ENCODE measurements around the gene IGFN1.

Gene IGFN1

DNA sequence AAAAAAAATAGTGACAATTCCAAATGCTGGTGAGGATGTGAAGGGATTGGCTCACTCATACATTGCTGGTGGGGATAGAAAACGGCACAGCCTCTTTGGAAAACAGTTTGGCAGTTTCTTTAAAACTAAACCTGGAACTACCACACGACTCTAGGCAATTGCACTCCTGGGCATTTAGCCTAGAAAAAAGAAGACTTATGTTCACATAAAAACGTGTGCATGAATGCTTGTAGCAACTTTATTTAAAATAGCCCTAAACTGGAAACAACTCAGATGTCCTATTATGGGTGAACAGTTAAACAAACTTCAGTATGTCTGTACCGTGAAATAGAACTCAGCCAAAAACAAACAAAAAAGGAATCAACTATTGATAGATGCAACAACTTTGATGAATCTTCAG, 26.9 kb upstream of the IGFN1 start:
- no peak for FAIRE-seq

DNA sequence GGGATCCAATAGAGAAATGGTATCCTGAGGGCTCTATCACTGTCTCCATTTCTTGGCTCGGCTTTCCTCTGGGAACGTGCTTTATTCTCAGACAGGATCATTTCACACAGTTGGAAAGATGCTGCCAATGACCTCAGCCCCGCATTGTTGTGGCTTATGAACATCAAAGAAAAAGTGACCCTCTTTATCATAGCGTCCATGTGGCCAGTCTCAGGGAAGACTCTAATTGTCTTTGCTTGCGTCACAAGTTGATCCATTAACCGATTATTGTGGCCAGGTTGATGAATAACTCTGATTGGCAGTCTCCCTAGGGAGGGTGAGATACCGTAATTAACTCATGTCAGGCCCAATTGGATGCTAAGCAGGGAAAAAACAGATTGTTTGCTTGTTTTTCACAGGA, 26.0 kb upstream of the IGFN1 start:
- FAIRE-seq, result no peak

- no peak for FAIRE-seq
These were observed 23.3 kb upstream of the IGFN1 start for GRCh38 chr1:201167041-201167991.

DNA sequence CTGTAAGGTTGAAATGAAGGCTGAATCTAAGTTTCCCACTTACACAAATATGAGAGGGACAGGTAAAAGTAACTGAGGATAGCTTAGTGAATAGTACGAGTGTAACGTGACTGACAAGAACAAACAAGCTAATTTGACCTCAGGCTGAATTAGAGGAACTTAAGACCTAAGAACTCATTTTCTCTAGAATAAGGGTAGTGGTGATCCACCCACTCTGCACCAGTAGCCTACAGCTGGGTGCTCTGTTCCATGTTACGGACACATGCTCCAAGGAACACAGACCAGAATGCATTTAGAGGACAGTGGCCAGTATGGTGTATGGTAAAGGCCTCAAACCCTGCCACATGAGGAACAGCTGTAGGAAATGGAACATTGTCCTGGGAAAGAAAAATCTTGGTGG, 21.4 kb upstream of the IGFN1 start:
- no peak for FAIRE-seq

DNA sequence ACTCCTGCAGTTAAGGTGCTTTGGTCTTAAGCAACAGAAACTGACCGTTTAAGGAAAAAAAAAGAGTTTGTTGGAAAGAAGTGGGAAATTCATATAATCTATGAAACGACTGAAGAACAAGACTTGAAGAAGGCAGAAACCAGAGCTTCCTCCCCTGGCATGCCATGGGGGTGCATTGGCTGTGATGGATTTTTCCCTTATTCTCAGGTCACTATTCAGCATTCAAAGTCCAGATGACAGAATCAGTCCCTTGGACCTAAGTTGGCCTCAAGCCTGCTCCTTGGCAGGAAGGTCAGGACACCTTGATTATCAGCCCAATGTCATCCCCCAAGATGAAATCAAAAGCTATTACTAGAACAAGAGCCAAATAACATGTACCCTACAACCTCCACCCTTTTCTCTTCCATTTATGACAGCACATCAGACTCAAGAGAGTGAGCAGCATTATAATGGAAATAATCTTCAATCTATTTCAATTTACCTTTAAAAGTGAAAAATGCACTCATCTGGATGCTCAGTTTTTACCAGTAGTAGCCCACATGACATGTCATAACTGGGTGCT, 20.6 kb upstream of the IGFN1 start:
- FAIRE-seq, result no peak

DNA sequence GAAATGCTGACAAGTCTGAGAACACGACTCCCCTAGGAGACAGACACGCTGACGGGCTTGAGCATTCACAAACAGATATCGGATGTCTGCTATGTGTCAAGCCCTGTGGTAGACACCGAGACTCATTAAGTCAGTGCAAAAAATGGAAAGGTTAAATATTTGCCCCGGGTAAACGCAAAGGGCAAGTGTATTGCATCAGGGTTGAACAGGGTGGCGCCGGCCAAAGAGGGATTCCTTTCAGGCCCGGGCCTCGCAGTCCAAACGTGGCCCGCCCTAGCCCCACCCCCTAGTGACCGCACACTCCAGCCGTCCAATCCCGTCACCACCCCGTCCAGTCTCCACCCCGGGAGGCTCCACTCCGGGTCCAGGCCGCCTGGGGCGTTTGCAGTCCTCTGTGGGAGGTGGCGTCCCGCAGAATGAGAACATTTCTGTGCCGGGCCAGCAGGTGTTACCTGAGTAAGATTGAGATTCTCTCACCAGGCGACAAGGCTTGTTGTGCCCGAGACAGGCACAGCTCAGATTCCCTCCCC, 20.0 kb upstream of the IGFN1 start:
- FAIRE-seq, result no peak

DNA sequence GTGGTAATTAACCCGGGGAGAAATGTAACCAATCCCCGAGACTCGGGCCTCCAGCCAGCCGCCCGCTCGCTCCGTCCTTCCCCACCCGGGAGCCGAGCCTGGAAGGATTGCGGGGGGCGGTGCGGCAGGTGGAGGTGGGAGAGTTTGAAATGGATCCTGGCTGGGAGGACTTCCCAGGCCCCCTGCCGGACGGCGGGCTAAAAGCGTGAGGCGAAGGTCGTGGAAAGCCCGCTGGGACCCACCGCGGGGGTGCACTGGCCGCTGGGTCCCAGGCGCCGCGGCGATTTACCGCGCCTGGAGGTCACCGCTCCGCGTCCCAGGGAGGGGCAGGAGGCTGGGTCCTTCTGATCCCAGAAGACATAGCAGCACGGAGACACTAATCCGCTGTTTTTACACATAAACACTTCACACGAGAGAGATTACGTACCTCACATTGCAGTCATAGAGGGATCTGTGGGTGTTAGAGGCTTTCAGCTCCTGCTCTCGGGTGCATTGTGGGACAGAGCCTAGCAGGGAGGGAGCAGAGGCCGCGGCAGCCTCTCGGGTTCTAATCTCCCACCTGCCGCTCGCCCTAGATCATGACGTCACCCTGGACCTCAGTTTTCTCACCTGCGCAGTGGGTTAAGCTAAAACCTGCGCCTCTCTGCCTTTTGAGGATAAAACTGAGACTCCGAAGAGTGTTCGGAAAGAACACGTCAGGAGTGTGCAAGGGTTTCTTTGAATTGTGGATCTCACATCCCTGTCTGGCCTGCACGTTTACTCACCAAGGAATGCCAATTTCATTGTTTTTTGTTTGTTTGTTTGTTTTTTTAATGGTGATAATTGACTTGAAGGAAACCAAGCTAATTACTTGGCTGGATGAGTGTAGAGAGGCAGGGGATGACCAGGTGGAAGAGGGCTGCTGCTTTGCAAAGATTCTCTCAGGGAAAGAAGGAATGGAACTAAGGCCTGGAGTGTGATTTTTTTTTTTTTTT, 19.3 kb upstream of the IGFN1 start:
- FAIRE-seq, result no peak

DNA sequence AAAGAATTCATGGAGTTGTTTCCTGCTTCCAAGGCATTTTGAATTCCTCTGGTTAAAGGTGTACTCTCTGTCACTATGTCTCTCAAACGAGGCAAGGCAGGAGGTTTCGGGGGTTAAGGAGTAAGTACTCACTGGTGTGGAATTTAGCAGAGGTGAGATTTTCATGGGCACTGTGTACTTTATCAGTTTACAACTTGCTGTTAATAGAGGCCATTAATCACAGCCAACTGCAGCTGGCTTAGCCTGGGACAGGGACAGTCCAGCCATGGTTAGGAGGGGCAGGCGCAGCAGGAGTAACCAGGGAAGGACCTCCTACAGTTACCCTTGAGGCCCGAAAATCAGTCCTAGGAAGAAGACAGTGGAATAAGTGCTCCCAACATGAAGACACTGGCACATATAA, 18.3 kb upstream of the IGFN1 start:
- no peak for FAIRE-seq

GRCh38 chr1:201172999-201173610, 17.5 kb upstream of the IGFN1 start:
- FAIRE-seq, result no peak

GRCh38 chr1:201173736-201174135, 16.9 kb upstream of the IGFN1 start:
- no peak for FAIRE-seq

DNA sequence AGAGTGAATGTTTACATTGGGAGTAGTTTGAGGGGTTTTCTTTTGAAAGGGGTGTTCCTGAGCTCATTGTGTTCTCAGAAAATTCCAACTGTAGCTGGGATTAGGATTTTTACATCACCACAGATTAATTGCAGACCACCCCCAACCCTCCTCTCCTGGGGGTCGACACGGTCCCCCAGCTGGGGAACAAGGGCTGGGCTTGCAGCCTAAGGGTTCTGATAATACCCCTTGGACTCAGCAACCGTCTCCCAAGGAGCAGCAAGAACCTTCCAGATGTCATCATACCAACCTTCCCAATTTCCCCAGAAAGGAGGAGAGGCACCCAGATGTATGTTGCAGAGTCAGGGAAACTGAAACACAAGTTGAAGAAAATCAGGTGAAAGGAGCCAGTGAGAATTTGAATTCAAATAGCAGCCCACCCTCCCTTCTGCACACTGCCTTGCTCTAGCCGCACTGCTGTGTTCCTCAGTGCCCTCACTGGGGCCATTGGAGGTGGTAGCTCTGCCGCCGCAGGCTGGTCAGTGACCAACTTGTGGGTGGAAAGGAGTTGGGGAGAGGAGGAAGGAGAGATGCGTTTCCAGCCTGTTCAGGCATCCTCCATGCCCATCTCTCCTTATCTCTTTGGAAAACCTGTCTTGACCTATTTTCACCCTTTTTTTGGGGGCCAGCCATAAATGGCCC, 14.7 kb upstream of the IGFN1 start:
- FAIRE-seq, result no peak

GRCh38 chr1:201176940-201177339, 13.7 kb upstream of the IGFN1 start:
- FAIRE-seq, result no peak

GRCh38 chr1:201178718-201179117, 11.9 kb upstream of the IGFN1 start:
- no peak for FAIRE-seq

DNA sequence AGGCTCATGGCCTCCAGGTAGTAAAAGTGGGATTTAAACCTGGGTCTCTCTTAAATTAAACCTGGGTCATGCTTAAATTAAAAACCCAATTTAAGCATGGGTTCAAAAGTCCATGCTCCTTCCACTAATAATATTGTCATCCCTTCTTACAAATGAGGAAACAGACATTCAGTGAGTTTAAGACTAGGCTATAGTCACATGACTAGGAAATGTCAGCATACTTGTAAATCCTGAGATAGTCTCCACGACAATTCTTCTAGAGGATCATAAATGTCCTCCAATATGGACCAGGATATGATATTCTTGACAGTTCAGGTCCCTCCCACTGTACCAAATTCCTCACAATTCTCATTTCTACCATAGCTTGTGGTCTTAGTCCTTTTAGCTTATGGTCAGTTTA, 10.5 kb upstream of the IGFN1 start:
- FAIRE-seq, result no peak

- FAIRE-seq, result no peak
These were observed 9.7 kb upstream of the IGFN1 start for GRCh38 chr1:201180901-201181300.

DNA sequence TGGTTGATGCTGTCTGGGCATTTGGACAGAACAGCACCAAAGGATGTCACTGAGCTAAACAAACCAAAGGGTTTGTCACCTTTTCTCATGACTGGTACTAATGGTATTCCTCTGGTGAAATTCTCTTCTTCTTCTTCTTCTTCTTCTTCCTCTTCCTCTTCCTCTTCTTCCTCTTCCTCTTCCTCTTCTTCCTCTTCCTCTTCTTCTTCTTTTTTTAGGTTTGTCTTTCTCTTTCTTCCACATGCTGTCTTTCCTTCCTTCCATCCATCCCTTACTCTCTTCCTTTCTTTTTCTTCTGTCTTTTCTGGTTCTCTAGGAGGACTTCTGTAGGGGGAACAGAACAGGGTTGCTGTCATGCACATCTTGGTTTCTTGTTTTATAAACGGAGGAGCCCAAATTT, 9.3 kb upstream of the IGFN1 start:
- no peak for FAIRE-seq

GRCh38 chr1:201181726-201182125, 8.9 kb upstream of the IGFN1 start:
- no peak for FAIRE-seq

DNA sequence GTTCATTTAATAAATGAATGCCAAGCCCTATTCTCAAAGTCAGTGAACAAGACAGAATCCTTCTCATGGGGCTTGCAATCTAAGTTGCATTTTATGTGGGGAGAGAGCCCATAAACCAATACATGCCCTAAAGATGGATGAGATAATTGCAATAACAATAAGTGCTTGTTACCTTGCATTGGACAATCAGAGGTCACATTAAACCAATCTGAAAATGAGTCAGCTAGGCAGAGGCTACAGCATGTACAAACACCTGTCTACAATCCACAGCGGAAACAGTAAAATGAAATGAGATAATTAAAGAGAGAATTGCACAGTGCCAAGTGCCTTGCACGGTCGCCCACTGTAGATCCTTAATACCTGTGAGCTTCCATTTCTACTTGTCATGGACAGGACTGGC, 7.4 kb upstream of the IGFN1 start:
- FAIRE-seq, result no peak

- FAIRE-seq, result no peak
These were observed 6.9 kb upstream of the IGFN1 start for GRCh38 chr1:201183753-201184152.

GRCh38 chr1:201184307-201185122, 6.1 kb upstream of the IGFN1 start:
- no peak for FAIRE-seq

DNA sequence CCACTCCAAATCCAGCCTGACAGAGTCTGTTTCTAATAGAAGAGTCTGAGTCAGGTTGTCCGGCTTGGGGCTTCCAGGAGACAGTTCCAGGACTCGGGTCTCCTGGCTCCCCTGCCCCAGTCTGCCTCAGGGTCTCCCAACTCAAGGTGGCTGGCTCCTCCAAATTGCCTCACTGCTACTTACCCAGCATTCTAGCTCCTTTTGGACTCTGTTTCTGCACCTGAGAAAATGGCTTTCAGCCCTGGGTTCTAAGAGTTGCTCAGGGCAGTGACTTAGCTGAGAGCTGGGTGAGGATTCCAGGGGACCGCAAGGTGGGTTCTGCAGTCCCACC, 5.5 kb upstream of the IGFN1 start:
- FAIRE-seq, result no peak

Data from A204.1 (cell line).